Endothelial cell of hepatic sinusoid (primary cell): Measurements from ENCODE around the gene ARPP21.

Experiments
- in situ Hi-C: cut with HindIII; loops from 2 replicates; pipeline ENCODE4 v1.10.0; 2017; ENCODE audit warnings: low sequenced_read_pairs

Gene ARPP21

DNA sequence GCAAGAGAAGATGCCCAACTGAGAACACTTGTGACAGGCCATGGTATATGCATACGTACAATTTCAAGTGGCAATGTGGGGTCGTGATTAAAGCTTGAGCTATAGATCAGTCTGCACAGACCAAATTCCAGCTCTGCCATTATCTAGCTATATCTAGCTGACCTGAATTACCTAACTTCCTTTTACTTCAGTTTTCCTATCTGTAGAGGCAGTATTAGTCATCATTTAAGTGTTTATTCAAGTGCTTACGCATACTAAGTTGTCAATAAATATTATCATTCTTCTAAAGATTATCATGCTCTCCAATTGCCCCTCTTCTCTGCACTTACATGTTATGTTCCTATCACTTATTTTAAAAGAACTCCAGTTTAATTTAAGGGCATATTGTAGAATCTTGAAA, 87.9 kb downstream of the ARPP21 start:
- in situ Hi-C loops, result no loop called here

DNA sequence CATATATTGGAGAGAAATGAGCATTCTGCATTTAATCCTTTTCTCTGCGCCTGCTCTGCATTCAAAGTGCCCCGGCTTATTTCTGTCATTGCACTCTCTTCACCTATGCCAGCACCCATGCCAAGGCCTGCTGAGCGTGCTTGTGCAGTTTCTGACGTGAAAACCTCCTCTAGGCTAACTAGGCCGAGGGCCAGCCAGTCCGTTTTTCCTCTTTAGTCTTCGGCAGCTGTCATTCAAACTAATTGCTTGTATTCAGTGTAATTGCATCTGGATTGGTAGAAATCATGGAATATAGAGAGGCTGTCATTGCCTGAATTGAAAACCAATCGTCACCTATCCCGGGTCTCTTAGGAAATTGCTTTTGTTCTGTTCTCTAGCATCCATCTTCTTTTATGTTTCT, 94.0 kb downstream of the ARPP21 start:
- in situ Hi-C loops, result no loop called here

DNA sequence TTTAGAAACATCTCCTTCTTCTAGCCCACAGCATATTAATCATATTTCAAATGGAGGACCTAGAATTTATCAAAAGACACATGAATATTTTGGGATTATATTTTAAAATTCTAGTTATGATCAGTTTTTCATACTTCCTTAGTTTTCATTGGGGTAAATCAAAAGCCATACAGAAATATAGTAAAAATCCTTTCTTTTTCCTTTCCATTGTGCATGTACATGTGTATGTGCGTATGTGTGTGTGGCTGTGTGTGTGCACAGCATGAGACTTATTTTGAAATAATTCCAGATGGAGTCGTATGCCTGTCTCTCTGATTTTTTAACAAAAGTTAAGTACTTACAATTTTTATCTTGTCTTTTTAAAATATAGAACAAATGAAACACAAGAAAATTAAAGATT, 94.5 kb downstream of the ARPP21 start:
- in situ Hi-C loops, result no loop called here

DNA sequence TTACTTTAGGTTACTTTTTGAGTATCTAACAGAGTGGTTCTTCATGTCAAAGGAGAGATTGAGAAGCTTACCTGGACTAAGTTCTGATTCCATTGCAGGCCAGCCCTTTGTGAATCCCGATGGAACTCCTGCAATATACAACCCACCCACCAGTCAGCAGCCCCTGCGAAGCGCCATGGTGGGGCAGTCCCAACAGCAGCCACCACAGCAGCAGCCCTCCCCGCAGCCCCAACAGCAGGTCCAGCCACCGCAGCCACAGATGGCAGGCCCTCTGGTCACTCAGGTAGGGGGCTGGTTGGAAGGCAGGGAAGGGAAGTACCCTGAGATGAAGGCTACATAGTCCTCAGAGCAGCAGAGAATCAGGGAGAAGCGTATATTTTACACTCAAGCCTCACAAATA, 97.8 kb downstream of the ARPP21 start:
- in situ Hi-C loops, result no loop called here

DNA sequence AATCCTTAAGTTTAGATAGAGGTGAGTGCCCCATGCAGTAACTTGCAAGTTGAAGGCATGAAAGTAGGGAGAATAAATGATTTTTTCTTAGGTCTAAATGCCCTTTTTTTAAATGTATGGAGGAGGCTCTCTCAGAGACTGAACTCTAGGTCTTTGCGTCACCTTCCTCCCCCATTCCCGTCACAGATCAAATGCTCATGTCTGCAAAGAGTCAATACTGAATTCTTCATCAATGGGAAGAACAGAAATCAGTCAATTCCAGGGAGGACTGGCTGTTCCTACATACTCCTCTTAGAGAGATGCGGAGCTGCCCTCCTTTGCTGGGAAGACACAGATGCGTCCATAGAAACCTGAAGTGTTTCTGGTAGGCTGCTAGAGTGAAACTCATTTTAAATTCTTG, 98.2 kb downstream of the ARPP21 start:
- in situ Hi-C loops, result no loop called here

DNA sequence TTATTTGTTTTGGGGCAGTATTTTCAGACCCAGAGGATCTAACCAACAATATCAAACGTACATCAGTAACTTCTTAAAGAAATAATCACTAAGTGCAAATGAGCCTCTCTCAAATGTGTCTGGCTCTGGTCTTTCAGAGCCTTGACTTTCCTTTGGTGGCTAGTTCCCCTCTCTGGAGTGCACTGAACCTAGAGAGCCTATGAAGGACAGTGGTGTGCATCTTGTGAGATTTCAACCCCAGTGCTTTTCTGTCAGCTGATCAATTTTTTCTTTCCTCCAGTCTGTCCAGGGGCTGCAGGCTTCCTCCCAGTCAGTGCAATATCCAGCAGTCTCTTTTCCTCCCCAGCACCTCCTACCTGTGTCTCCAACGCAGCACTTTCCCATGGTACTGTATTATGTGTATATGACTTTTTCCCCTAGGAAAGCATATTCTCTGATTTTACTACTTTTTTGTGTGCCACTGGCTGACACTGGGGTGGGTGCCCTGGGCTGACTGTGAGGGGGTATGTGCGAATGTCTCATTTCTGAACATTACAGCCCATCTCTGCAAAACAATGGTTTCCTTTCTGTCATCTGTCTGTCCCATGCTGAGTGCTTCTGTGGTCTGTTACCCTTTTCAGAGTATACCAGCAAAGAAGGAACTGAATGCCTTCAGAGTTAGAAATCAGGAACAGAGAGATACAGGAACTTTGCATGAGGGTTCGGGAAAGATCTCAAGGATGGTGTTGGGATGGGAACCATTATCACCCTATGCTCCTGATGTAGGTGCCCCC, 98.8 kb downstream of the ARPP21 start:
- in situ Hi-C loops, result no loop called here

DNA sequence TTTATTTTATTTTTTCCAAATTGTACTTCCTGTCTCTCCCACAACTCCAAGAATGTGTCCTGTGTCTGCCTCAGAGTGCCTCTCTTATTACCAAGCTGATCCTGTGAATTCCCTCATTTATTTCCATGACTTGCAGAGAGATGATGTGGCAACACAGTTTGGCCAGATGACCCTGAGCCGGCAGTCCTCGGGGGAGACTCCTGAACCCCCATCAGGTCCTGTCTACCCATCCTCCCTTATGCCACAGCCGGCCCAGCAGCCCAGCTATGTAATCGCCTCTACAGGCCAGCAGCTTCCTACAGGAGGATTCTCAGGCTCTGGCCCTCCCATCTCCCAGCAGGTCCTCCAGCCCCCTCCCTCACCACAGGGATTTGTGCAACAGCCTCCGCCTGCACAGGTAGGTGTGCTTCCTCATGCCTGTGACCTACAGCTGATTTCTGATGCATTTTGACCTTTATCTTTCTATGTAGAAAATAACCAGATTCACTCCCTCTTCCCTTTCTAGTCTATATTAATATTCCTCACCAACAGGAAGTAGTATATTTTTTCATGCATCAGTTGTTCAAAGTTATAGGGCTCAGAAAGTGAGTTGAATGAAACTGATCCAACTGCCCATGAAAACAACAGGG, 100.0 kb downstream of the ARPP21 start:
- in situ Hi-C loops, result no loop called here

DNA sequence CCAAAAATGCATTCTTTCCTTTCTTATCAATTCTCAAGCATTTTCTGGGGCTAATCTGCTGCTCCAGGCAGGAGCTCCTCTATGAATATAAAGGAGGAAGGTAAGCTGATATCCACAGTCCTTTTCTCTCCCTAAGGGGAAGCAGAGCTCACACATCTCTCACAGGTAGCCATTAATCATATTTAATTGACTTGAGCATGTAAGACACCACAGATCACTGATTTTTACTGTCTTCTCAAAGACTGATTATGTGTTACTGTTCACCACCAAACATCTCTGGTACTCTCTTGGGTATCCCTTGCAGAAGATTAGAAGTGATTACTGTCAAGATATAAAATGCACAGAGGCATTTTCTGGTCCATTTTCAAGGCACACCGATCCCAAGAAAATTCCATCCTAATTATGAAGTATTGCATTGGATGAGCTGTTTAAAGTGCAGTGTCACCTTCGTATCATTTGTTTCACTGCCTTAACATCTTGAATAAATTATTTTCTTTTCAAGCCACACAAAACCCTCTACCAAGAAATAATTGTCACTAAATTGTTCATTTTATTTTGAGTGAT, 100.7 kb downstream of the ARPP21 start:
- in situ Hi-C loops, result no loop called here

DNA sequence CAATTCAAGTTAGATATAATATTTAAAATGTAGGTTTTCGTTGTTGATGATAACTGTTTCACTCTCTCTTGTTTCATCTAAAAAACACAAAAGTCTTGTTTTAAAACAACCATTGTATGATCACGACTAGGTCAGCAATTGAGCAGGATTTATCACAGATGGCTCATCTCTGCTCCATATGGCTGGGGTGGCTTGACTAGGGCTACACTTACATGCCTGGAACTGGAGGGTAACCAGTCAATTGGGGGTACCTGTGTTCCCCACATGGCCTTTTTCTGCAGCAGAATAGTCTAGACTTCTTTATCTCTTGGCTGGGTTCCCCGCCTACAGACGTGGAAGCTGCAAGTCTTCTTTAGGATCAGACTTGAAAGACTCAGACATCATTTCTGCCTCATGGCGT, 103.9 kb downstream of the ARPP21 start:
- in situ Hi-C loops, result no loop called here

DNA sequence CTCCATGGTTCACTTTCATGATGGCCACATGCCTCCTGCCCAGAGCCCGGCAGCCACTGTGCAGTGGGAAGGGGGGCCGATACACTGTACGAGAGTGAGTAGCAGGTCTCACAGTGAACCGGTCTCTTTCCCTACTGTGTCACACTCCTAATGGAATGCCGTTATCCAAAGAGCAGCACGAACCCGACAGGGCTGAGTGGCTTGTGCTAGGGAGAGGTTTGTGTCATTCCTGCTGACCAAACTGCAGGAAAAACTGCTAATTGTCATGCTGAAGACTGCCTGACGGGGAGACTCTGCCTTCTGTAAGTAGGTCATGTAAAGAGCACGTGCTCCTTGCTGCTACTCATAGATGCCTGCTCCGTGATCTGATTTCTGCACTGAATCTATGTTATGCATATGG, 105.1 kb downstream of the ARPP21 start:
- in situ Hi-C loops, result no loop called here

DNA sequence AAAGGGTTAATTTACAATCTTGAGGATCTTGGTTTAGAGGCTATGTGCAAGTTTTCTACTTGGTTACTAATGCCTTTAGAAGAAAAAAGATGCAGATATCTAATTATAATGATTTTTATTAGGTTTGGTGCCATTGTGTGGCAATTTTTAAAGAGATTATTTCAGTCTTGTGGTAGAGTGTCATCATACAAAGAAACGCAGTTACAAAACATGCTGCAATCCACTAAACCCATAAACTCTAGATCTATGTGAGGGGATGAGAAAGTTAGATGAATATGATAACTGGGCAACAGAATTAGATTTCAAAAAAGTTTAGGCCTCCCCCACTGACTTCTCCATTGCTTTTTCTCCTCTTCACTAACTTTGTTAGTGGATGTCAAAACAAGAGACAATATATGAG, 106.0 kb downstream of the ARPP21 start:
- in situ Hi-C loops, result no loop called here

DNA sequence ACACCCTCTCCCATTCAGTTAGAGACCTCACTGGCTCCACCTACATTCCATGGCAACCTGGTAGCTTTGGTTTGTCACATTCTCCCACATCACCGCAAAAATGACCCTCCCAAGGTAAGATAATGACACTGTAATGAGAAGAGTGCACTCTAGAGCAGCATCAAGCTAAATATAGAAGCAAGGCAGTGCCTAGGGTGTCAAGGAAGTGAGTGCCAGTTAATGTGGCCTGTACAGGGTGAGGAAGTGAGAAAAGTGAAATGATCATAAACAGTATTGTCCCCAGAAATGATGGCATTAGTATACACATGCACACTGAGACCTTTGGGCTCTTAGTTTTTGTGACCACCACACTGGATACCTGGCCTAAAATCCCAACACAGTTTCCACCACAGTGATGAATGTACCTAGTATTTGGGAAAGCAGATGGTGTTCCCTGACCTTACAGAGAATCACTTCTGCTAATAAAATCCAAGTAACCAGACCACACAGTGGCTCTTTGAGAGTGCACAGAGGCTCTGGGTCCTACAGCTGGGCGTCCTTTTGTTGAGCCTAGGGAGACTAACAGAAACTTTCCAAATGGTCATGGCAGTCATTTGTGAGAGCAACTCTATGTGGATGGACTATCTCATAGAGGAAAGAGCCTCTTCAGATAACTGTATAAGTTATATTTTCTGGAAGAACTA, 106.6 kb downstream of the ARPP21 start:
- in situ Hi-C loops, result no loop called here

DNA sequence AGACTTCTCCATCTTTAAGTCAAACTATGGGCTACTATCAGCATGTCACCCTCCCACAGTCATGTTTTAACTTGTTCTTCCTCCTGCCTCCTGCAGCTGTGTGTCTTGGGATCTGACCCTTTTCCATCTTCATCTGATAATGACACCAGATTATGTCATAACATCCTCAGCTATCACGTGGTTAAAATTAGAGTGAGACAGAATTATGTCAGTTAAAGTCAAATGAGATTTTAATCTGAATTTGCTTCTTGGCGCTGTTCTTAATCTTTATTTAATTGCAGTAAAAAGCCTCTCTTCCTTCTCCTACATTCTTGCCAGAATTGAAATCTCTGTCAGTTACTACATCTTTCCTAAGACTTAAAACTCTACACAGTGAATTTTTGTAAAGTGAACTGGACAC, 107.2 kb downstream of the ARPP21 start:
- in situ Hi-C loops, result no loop called here

DNA sequence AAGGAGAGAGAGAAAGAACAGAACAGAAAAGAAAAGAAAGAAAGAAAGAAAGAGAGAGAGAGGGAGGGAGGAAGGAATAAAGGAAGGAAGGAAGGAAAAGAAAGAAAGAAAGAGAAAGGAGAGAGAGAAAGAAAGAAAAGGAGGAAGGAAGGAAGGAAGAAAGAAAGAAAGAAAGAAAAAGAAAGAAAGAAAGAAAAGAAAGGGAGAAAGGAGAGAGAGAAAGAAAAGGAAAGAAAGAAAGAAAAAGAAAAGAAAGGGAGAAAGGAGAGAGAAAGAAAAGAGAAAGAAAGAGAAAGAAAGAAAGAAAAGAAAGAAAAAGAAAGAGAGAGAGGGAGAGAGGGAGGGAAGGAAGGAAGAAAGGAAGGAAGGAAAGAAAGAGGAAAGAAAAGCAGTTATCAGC, 108.8 kb downstream of the ARPP21 start:
- in situ Hi-C loops, result no loop called here

DNA sequence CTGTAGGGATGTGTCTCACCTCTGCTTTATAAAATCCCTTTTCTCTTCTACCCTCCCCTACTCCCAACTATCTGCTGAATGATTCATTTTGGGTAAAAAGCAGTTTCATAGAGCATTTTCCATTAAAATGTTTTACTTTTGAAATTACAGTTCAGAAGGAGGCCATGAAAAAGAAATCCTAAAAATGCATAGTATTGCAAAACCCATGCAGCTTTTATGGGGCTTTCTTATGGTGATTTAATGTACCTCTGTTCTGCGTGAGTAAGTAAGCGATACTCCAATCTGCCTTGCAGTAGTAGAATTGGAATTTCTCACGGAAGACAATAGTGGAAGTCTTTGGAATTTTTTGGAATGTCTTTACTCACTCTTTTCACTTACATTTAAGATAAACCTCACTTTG, 111.9 kb downstream of the ARPP21 start:
- in situ Hi-C loops, result no loop called here

DNA sequence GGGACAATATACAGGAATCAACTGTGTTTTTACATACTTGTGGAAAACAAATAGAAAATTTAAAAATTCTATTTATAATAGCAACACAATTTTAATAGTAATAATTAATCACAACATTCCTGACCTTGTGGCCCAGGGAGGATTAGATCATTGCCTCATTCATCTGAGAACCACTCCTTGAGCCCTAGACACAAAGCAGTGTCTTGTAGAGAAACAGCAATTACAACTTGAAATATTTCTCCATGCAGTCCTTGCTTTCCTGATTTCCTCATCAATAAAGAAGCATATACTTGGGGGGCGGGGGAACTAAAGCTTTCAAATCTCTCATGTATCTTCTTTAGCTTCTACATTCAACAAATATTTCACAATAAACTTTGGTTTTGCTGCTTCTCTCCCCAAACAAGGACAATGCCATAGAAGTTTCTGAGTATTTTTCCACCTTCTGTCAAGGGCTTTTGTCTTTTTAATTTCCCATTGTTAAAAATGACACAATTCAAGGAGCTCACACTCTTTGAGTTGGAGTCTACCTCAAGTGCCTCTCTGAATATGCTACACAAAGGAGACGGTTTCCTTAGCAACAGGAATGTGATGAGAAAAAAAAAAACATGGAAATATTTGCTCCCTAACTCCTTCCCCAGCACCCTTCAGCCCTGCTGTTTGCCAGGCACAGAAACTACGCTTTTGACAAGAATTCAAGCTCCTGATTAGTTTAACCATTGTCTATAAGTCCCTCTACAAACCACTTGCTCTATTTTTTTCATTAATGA, 118.8 kb downstream of the ARPP21 start:
- in situ Hi-C loops, result no loop called here

DNA sequence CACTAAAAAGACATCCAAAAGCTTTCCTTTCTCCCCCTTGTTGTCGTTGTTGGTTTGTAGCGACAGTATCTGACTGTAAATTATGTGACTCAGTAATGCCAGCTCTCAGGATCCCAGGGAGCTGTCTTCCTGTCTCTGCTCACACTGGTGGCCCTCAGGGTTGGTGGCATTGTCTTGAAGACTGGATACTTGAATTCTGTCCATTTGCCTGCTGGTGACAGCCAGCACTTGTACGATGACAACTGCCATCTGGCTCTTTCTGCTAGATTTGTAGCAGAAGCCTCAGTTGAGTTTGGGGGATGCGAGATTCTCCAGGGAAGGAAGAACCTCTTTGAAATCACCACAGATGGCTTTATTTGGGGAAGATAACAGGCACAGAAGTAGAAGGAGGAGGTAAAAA, 120.8 kb downstream of the ARPP21 start:
- in situ Hi-C loops, result no loop called here

DNA sequence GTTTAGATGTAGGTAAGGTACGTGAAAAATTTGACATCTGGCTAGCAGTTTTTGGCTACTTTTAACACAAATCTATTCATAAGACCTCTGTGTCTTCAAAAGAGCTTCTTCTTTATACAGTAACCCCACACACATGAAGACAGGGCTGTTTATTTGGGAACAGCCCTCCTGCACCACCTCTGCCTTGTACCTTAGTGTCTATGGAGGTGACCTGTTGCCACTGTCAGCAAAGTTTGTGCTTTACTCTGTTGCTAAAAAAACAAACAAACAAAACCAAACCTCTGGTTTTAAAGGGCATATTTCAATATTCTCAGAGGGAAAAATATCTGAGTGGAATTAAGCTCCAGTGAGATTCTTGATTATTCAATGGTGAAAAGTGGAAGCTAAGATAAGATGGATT, 122.0 kb downstream of the ARPP21 start:
- in situ Hi-C loops, result no loop called here

DNA sequence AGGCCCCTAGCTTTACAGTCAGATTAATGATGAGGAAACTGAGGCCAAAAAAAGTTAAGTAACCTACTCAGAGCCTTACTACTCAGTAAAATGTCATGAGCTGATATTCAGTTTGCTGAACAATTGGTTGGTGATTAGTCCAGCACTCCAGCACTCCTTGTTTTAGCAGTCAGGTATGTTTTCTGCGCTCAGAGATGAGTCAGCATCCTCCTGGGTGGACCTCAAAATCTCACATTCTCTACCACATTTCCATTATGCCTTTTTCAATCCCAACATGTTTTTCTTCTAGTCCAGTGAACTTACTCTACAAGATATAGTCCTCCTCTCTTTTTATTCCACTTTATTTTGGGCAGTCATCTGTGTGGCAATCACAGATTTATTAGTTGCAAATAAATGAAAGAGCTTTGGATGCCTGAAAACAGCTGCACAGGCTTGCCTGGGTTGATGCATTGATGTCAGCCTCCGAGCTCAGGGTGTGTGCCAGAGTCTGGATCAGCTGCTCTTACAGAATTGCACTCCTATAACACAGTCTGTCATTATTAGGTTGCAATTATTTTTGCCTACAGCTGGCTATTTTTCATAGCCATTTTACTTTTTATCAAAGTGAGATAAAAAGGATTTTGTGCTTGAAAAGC, 133.2 kb downstream of the ARPP21 start:
- in situ Hi-C loops, result no loop called here

DNA sequence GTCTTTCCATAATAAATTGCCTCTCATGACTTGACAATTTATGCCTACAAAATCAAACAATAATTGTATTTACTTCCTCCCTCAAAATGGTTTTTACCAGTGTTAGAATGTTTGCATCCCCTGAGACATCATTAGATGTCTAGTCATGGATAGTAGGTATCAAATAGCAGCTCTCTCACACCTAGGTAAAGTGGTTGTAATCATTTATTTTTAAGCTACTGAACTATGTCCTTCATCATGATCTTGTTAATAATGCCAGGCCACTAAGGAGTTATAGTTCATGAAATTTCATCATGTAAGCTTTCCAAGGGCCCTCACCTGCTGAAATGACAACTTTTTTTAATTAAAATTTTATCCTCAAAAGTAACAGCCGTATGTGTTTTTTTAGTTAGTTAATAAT, 134.1 kb downstream of the ARPP21 start:
- in situ Hi-C loops, result no loop called here

DNA sequence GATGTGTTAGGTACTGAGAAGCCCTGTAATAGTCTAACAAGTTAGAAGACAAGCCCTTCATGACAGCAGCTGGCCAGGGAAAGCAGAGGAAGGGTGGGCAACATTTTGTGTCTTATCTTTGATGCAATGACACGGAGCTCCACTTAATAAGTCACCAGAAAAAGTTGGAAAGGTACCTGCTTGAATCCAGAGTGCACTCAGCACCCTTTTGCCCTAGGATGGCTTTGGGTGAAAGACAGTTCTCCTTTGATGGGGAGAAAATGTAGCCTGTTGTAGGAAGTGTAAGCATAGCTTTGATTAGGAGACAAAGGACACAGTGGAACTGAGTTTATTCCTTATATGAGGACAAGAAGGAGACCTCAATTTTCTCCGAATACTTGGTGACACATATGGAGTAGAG, 137.0 kb downstream of the ARPP21 start:
- in situ Hi-C loops, result no loop called here
